Lung microvascular endothelial cell (primary cell): ENCODE results near the gene GFPT2. TPM values are rescaled to one million over a fixed set of nuclear protein-coding genes. Genes with fewer than 3 reads are reported as not detected.

Source experiments
- DNase-seq, 2 donors: peaks; one replicate each; pipeline versions ENCODE4 v3.0.0 to v3.0.0-alpha.2; 2010; ENCODE audit warnings: low read depth in 2 of 2
- total RNA-seq: library from RNA; depleted of rRNA; stranded (reverse); fragments of >200 nt; gene quantifications from 2 replicates; pipeline ENCODE4 v1.2.1, GENCODE V29; 2014

The GFPT2 gene
- total RNA-seq, 1 donor from 2014 or later = 0.79 TPM

GRCh38 chr5:180350711-180351465, 2.2 kb downstream of the GFPT2 start:
- DNase-seq = no peak

GRCh38 chr5:180350296-180350695, 2.8 kb downstream of the GFPT2 start:
- DNase-seq = no peak

- DNase-seq = no peak
Measured at GRCh38 chr5:180349391-180349790, 3.7 kb downstream of the GFPT2 start.

GRCh38 chr5:180348336-180348735, 4.8 kb downstream of the GFPT2 start:
- no peak for DNase-seq

- DNase-seq = no peak
Measured at GRCh38 chr5:180347702-180348101, 5.4 kb downstream of the GFPT2 start.

GRCh38 chr5:180346358-180346757, 6.8 kb downstream of the GFPT2 start:
- DNase-seq = no peak

GRCh38 chr5:180345781-180346180, 7.4 kb downstream of the GFPT2 start:
- no peak for DNase-seq

- no peak for DNase-seq
Measured at GRCh38 chr5:180345186-180345585, 8.0 kb downstream of the GFPT2 start.

- no peak for DNase-seq
Measured at GRCh38 chr5:180344696-180344999, 8.5 kb downstream of the GFPT2 start.

GRCh38 chr5:180343831-180344695, 9.1 kb downstream of the GFPT2 start:
- no peak for DNase-seq

GRCh38 chr5:180343110-180343830, 9.9 kb downstream of the GFPT2 start:
- no peak for DNase-seq

- no peak for DNase-seq
Measured at GRCh38 chr5:180341595-180341994, 11.5 kb downstream of the GFPT2 start.

- no peak for DNase-seq
Measured at GRCh38 chr5:180340856-180341255, 12.3 kb downstream of the GFPT2 start.

- no peak for DNase-seq
Measured at GRCh38 chr5:180339583-180340183, 13.5 kb downstream of the GFPT2 start.

GRCh38 chr5:180338001-180338707, 15.0 kb downstream of the GFPT2 start:
- no peak for DNase-seq

- DNase-seq = no peak
Measured at GRCh38 chr5:180336234-180337020, 16.7 kb downstream of the GFPT2 start.

- no peak for DNase-seq
Measured at GRCh38 chr5:180335614-180336233, 17.4 kb downstream of the GFPT2 start.

- DNase-seq = no peak
Measured at GRCh38 chr5:180334751-180335613, 18.2 kb downstream of the GFPT2 start.

- DNase-seq = no peak
Measured at GRCh38 chr5:180334176-180334575, 19.0 kb downstream of the GFPT2 start.
